Measurements from ENCODE around the gene ADD1. TPM values are rescaled to one million over a fixed set of nuclear protein-coding genes. Genes with fewer than 3 reads are reported as not detected.

ADD1 gene
- total RNA-seq, 1 experiment from 2014 or later: 125 TPM

DNA sequence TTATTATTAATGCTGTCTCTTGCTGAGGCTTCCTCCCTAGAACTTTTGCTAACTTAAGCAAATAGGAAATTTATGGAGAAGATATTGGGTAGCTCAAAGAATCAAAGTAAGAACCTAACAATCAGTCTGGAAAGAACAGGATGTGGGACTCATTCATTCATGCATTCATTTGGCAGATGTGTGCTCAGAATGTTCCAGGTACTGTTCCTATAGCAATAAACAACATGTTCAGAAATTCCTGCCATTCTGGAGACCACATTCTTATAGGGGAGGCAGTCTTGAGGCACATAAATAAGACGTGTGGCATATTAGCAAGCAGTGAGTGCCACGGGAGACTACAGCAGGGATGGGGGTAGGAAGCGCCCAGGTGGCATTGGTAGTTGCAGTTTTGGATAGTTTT lies 124.7 kb downstream of the ADD1 start:
- H3K27ac Mint-ChIP-seq (ENCODE audit: unreplicated experiment): no peak overlapping the region
- DNase-seq: no peak

DNA sequence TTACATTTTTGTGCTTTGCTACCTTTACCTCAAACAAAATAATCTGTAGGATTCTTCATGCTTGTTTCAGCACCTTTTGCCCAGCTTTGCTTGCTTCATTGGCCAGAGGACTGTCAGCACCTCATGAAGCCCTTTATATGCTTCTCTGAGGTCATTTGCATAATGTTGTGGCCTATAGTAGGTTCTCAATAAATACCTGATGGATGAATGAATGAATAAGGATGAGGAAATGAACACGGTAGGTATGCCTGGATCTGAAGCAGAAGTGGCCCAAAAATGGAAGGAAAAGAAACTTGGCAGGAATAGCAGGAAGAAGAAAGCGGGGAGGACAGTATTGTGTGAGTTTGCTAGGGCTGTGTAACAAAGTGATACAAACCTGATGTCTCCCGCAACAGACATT lies 127.6 kb downstream of the ADD1 start:
- Mint-ChIP-seq H3K27me3 (ENCODE audit: unreplicated experiment) (peaks cover 24% of the 10 kb centered on the region), H3K36me3 (ENCODE audit: insufficient read depth, unreplicated experiment) (no peaks in the 10 kb centered on the region), H3K4me1 (ENCODE audit: low read depth, unreplicated experiment) (no peaks in the 10 kb centered on the region), H3K4me3 (ENCODE audit: low read depth, unreplicated experiment) (no peak overlapping the region), H3K9me3 (ENCODE audit: low read depth, unreplicated experiment) (no peaks in the 10 kb centered on the region), H3K27ac (ENCODE audit: unreplicated experiment) (no peak overlapping the region)
- intact Hi-C loops (cut with micrococcal nuclease; ENCODE audit: unreplicated experiment): no loop called here
- CTCF ChIA-PET: no interaction called here
- no peak for DNase-seq
- TF ChIP-seq, protein P1, sequence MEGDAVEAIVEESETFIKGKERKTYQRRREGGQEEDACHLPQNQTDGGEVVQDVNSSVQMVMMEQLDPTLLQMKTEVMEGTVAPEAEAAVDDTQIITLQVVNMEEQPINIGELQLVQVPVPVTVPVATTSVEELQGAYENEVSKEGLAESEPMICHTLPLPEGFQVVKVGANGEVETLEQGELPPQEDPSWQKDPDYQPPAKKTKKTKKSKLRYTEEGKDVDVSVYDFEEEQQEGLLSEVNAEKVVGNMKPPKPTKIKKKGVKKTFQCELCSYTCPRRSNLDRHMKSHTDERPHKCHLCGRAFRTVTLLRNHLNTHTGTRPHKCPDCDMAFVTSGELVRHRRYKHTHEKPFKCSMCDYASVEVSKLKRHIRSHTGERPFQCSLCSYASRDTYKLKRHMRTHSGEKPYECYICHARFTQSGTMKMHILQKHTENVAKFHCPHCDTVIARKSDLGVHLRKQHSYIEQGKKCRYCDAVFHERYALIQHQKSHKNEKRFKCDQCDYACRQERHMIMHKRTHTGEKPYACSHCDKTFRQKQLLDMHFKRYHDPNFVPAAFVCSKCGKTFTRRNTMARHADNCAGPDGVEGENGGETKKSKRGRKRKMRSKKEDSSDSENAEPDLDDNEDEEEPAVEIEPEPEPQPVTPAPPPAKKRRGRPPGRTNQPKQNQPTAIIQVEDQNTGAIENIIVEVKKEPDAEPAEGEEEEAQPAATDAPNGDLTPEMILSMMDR (IDR thresholded peaks at IDR 0.05; ENCODE audit: unreplicated experiment): no peak
- BruUV-seq (replicated peaks): no TSS peak

More for the DNA sequence above, 124.7 kb downstream of the ADD1 start:
- Mint-ChIP-seq H3K27me3 (ENCODE audit: unreplicated experiment) (peaks cover 20% of the 10 kb centered on the region), H3K9me3 (ENCODE audit: low read depth, unreplicated experiment) (no peaks in the 10 kb centered on the region), H3K4me3 (ENCODE audit: low read depth, unreplicated experiment) (no peak overlapping the region), H3K36me3 (ENCODE audit: insufficient read depth, unreplicated experiment) (peaks cover 12% of the 10 kb centered on the region), H3K4me1 (ENCODE audit: low read depth, unreplicated experiment) (no peaks in the 10 kb centered on the region)
- intact Hi-C loops (cut with micrococcal nuclease; ENCODE audit: unreplicated experiment): no loop called here
- TF ChIP-seq, protein P1 (IDR thresholded peaks at IDR 0.05; ENCODE audit: unreplicated experiment): no peak
- BruUV-seq (replicated peaks): no TSS peak
- CTCF ChIA-PET: no interaction called here

DNA sequence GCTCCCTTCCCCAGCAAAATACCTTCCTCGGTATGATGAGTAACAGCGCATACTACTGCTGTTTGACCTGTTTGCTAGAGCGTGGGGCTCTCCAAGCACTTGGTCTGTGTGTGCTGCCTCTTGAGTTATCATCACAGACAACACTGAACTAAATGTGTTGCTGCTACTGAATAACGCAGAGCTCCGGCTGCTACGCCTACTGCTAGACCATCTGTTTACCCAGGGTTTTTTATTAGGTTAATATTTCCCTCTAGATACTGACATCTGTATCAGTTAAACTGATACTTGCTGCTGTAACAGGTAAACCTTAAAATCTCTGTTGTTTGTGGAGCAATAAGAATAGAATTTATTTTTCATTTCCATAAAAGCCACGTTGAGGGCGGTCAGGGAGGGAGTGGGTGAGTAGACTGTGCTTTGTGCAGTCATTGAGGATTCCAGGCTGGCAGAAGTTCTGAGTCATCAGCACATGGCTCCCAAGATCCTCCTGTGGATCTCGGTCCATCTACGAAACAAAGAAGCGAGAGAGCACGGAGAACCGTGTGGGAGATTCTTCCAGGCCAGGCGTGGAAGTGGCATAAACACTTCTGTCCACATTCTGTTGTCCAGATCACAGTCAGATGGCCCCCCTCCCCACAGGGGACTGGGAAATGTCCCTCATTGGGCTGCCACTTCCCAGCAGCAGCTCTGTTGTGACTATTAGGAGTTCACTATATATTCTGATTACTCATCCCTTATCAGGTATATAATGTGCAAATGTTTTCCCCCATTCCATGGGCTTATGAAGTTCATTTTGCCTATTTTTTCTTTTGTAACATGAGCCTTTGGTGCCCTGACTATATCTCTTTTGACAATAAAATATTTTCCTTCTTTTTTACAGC lies 133.8 kb downstream of the ADD1 start:
- no peak for DNase-seq
- H3K27ac Mint-ChIP-seq (ENCODE audit: unreplicated experiment): no peak overlapping the region
- CTCF ChIA-PET: interaction anchor here (0.7 to 0.9 kb wide), 2 partner anchors 60 to 901 kb away, joined by 3 to 6 read pairs; no protein-coding TSS in a partner anchor
- BruUV-seq (replicated peaks): no TSS peak
- no peaks in the 10 kb centered on the region for H3K4me1 Mint-ChIP-seq (ENCODE audit: low read depth, unreplicated experiment)
- TF ChIP-seq, protein P1 (IDR thresholded peaks at IDR 0.05; ENCODE audit: unreplicated experiment): no peak
- intact Hi-C loops (cut with micrococcal nuclease; ENCODE audit: unreplicated experiment): no loop called here
- H3K9me3 Mint-ChIP-seq (ENCODE audit: low read depth, unreplicated experiment): no peaks in the 10 kb centered on the region
- no peaks in the 10 kb centered on the region for H3K36me3 Mint-ChIP-seq (ENCODE audit: insufficient read depth, unreplicated experiment)
- H3K27me3 Mint-ChIP-seq (ENCODE audit: unreplicated experiment): peaks cover 27% of the 10 kb centered on the region
- H3K4me3 Mint-ChIP-seq (ENCODE audit: low read depth, unreplicated experiment): no peak overlapping the region

Other genes starting within 250 kb of the ADD1 start
- 17.5 and 18.7 TPM in 2 replicates for gene TNIP2, start 87.5 kb upstream of the ADD1 start, total RNA-seq (2022)
- 20.7 and 22.7 TPM in 2 replicates for gene SH3BP2, start 50.8 kb upstream of the ADD1 start, total RNA-seq (2022)
- gene NOP14, start 119.6 kb downstream of the ADD1 start, total RNA-seq (2022): 29.1 and 29.4 TPM in 2 replicates
- 0.80 and 1.1 TPM in 2 replicates for gene GRK4, start 119.7 kb downstream of the ADD1 start, total RNA-seq (2022)
- gene HTT-AS, start 230.7 kb downstream of the ADD1 start, total RNA-seq (2022): not detected in 2 replicates
- gene HTT, start 230.8 kb downstream of the ADD1 start, total RNA-seq (2022): 34.6 and 44.4 TPM in 2 replicates

Data from Calu3 (cell line).